Adrenal gland (tissue), 12 donors: ENCODE data around the gene EPB41L2. TPM values are rescaled to one million over a fixed set of nuclear protein-coding genes. Genes with fewer than 3 reads are reported as not detected.
"Not testable (repeated sequence)": the region's sequence is repeated elsewhere in the genome, so short reads cannot be mapped to it uniquely, and the experiment has no call there.

Experiments
- DNase-seq, 7 donors: peaks; one replicate each; pipeline ENCODE4 v3.0.0-alpha.2; 2019 to 2020
- H3K27ac ChIP-seq, 5 donors: fragments of 200-600 bp; sonication (generic) in 4 of 5; 1 replicate in 3 of 5; 2 replicates in 2 of 5; pipeline versions ENCODE4 v1.5.1 to v1.8.0; 2016 to 2020; ENCODE audit warnings: mild to moderate bottlenecking in 1 of 5
- H3K27me3 ChIP-seq: fragments of 200-600 bp; 2 replicates; pipeline ENCODE4 v1.8.0; 2021
- H3K36me3 ChIP-seq, 2 donors: fragments of 200-600 bp; replicated peaks in 1 of 2; 1 replicate in 1 of 2; 2 replicates in 1 of 2; pipeline versions ENCODE4 v1.5.1 to v1.8.0; 2018 to 2022
- H3K4me1 ChIP-seq, 2 donors: fragments of 200-600 bp; replicated peaks in 1 of 2; 1 replicate in 1 of 2; 2 replicates in 1 of 2; pipeline versions ENCODE4 v1.5.1 to v1.8.0; 2018 to 2021
- H3K4me3 ChIP-seq, 4 donors: fragments of 200-600 bp; sonication (generic) in 3 of 4; one replicate each; pipeline ENCODE4 v1.5.1; 2016 to 2018
- H3K9me3 ChIP-seq, 3 donors: fragments of 200-600 bp; sonication (generic) in 1 of 3; replicated peaks in 1 of 3; 1 replicate in 2 of 3; 2 replicates in 1 of 3; pipeline versions ENCODE4 v1.5.1 to v1.8.0; 2016 to 2021
- CTCF ChIP-seq, 6 experiments: fragments of 450-650 bp in 4 of 6; fragments of 200-600 bp in 2 of 6; sonication (generic) in 1 of 6; IDR thresholded peaks; 1 replicate in 5 of 6; 2 replicates in 1 of 6; pipeline versions ENCODE4 v1.5.1 to v1.8.0; 2016 to 2021; ENCODE audit warnings: antibody characterized with exemption in 6 of 6, mild to moderate bottlenecking in 2 of 6, moderate library complexity in 1 of 6
- POLR2A ChIP-seq, 2 donors: fragments of 450-650 bp; IDR thresholded peaks; one replicate each; pipeline ENCODE4 v1.6.1; 2017; ENCODE audit warnings: antibody characterized with exemption in 2 of 2, mild to moderate bottlenecking in 2 of 2, moderate library complexity in 1 of 2
- WGBS, 4 donors: extraction: QIAGEN DNeasy Blood & Tissue Kit in 2 of 4; methylation state at CpG; one replicate each; pipeline versions ENCODE4 v1.1.5 to v1.1.7; 2013 to 2017; 5-methylcytosine and 5-hydroxymethylcytosine counted together
- intact Hi-C, 2 donors: fragments of 100-400 bp; cut with DNase I; formaldehyde crosslinking; loops; one replicate each; pipeline versions ENCODE4 v1.14.1 to v1.15.0; 2022 to 2023
- polyA plus RNA-seq, 3 donors: library from polyadenylated mRNA; stranded (reverse); fragments of 200-250 nt in 2 of 3; fragments of 350-450 nt in 1 of 3; fragmentation: Illumina TruSeq in 1 of 3; extraction: RNeasy Lipid Tissue Mini Kit (QIAGEN cat#74804) in 1 of 3; gene quantifications; one replicate each; pipeline ENCODE4 v1.2.3, GENCODE V29; 2013 to 2014
- total RNA-seq, 9 donors: library from RNA; depleted of rRNA in 4 of 9; stranded (reverse); fragments of >200 nt in 4 of 9; fragments of 120-200 nt in 1 of 9; fragmentation: NEBNext Ultra II Directional in 1 of 9; extraction: Animal tissue kit (Norgen Biotek cat#: 25700) in 1 of 9; gene quantifications; one replicate each; pipeline versions ENCODE4 v1.1.0 to v1.2.4, GENCODE V29; 2013 to 2023
- donor health status: healthy with polysubstance abuse.
- donor health status: Bipolar disorder and iron deficiency.
- donor health status: DM: yes; HTN: yes; CAD: no.
- donor health status: DM: no; HTN: no; CAD: no.
- donor health status: DM: no; HTN: no; CAD: no.
- donor health status: DM: yes; HTN: yes; CAD: no.

The EPB41L2 gene
- total and polyA plus RNA-seq, 12 donors, result 30.6 to 101 (median 82.4) TPM

DNA sequence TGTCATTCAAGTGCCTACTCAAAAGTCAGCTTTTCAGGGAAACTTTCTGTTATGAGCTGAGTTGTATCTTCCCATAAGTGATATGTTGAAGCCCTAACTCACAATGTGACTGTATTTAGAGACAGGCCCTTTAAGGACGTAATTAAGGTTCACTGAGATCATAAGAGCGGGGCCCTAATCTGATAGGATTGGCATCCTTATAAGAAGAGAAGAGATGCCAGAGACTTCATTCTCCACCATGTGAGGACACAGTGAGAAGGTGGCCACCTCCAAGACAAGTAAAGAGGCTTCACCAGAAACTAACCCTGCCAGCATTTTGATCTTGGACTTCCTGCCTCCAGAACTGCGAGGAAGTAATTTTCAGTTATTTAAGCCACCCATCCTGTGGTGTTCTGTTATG is 248.5 kb downstream of the EPB41L2 start:
- intact Hi-C loops, result no loop called here
- Histone ChIP-seq H3K9me3 (no peaks in the 10 kb centered on the region), H3K4me1 (no peaks in the 10 kb centered on the region), H3K36me3 (no peaks in the 10 kb centered on the region), H3K27me3 (no peaks in the 10 kb centered on the region), H3K4me3 (no peak overlapping the region), H3K27ac (no peak overlapping the region)
- 90 to 95% (median 93%) methylated on average over 3 of the region's 3 CpGs for WGBS, 4 donors
- no peak for TF ChIP-seq POLR2A (IDR thresholded peaks at IDR 0.05)
- no peak for DNase-seq

DNA sequence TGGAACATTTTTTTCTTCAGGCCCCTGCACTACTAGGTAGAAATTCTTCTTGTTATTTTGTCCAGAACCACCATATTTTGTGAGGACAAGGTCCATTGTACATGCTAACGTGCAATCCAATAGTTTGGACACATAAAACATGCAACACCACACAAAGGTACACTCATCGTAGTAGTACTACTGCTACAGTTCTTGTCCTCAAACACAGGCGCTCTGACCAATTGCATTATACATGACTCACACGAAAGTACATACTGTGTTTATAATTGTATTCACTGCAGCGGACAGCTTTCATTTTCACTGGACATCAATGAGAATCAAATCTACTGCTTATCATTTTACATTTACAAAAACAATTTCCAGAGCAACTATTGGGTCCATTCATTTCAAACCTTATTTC is 251.1 kb downstream of the EPB41L2 start:
- H3K4me3 ChIP-seq, result no peak overlapping the region
- TF ChIP-seq POLR2A (IDR thresholded peaks at IDR 0.05) (no peak), CTCF (IDR thresholded peaks at IDR 0.05) (no peak)
- H3K36me3 ChIP-seq, result no peaks in the 10 kb centered on the region
- no peaks in the 10 kb centered on the region for H3K4me1 ChIP-seq
- intact Hi-C loops, result no loop called here
- DNase-seq, result no peak
- H3K9me3 ChIP-seq, result no peaks in the 10 kb centered on the region
- 90 to 96% (median 94%) methylated on average over 5 of the region's 5 CpGs for WGBS, 4 donors
- H3K27me3 ChIP-seq, result no peaks in the 10 kb centered on the region
- H3K27ac ChIP-seq, result no peak overlapping the region

GRCh38 chr6:130810307-130811030 is 252.6 kb downstream of the EPB41L2 start:
- no peak overlapping the region for H3K27ac ChIP-seq
- TF ChIP-seq CTCF (IDR thresholded peaks at IDR 0.05), result no peak
- no peak for TF ChIP-seq POLR2A (IDR thresholded peaks at IDR 0.05)
- H3K36me3 ChIP-seq, result no peaks in the 10 kb centered on the region
- H3K4me3 ChIP-seq, result no peak overlapping the region
- no peaks in the 10 kb centered on the region for H3K9me3 ChIP-seq
- 59 to 74% (median 67%) methylated on average over 9 of the region's 9 CpGs for WGBS, 4 donors
- no peaks in the 10 kb centered on the region for H3K27me3 ChIP-seq
- H3K4me1 ChIP-seq, result no peaks in the 10 kb centered on the region
- intact Hi-C loops, result no loop called here
- no peak for DNase-seq

GRCh38 chr6:130801368-130801767 is 261.7 kb downstream of the EPB41L2 start:
- intact Hi-C loops, H3K4me1 ChIP-seq, H3K27me3 ChIP-seq, H3K4me3 ChIP-seq, H3K36me3 ChIP-seq, DNase-seq, H3K27ac ChIP-seq, H3K9me3 ChIP-seq: not testable (repeated sequence)
- WGBS, 4 donors, result 97 to 100% (median 98%) methylated on average over 11 to 37 of the region's 37 CpGs

GRCh38 chr6:130797061-130797460 is 266.0 kb downstream of the EPB41L2 start:
- no peak for DNase-seq
- Histone ChIP-seq H3K4me1 (no peaks in the 10 kb centered on the region), H3K27ac (no peak overlapping the region), H3K9me3 (peaks cover 0 to 5% (median 0%) of the 10 kb centered on the region in 3 donors), H3K36me3 (no peaks in the 10 kb centered on the region), H3K27me3 (no peaks in the 10 kb centered on the region), H3K4me3 (no peak overlapping the region)
- TF ChIP-seq CTCF (IDR thresholded peaks at IDR 0.05) (no peak), POLR2A (IDR thresholded peaks at IDR 0.05) (no peak)
- intact Hi-C loops, result no loop called here
- WGBS, 4 donors, result 88 to 94% (median 91%) methylated on average over 2 of the region's 2 CpGs
